ENCODE data around the gene RETREG2.

DNA sequence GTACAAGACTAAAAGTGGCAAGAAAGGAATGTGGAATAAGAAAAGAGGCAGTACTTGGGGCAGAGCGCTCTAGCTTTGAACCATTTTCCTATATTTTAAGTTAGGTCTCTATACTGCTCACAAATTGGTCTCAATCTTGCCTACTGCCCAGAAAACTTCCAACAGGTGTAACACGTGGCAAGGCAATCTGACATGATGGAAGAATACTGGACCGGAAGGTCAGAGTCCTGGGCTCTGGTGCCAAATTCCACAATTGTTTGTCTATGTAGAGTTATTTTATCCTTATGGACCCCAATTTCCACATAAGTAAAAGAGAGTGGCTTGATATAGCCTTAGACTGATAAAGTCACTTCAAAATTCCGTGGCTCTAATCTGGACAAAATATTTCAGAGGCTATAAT, 46.3 kb upstream of the RETREG2 start:
- TF ChIP-seq, protein P1, sequence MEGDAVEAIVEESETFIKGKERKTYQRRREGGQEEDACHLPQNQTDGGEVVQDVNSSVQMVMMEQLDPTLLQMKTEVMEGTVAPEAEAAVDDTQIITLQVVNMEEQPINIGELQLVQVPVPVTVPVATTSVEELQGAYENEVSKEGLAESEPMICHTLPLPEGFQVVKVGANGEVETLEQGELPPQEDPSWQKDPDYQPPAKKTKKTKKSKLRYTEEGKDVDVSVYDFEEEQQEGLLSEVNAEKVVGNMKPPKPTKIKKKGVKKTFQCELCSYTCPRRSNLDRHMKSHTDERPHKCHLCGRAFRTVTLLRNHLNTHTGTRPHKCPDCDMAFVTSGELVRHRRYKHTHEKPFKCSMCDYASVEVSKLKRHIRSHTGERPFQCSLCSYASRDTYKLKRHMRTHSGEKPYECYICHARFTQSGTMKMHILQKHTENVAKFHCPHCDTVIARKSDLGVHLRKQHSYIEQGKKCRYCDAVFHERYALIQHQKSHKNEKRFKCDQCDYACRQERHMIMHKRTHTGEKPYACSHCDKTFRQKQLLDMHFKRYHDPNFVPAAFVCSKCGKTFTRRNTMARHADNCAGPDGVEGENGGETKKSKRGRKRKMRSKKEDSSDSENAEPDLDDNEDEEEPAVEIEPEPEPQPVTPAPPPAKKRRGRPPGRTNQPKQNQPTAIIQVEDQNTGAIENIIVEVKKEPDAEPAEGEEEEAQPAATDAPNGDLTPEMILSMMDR (IDR thresholded peaks at IDR 0.05): no peak
- no peak for TF ChIP-seq POLR2A (IDR thresholded peaks at IDR 0.05)
- no peak for TF ChIP-seq POLR2AphosphoS5 (IDR thresholded peaks at IDR 0.05)
- TF ChIP-seq EP300 (IDR thresholded peaks at IDR 0.05; ENCODE audit: low read depth): no peak

All from transverse colon (tissue), 4 donors.